T-cell (primary cell): ENCODE measurements around the gene MYO1C. TPM values are rescaled to one million over a fixed set of nuclear protein-coding genes. Genes with fewer than 3 reads are reported as not detected.

ENCODE experiments used
- ATAC-seq, 4 experiments: fragments of 200-7000 bp in 3 of 4; fragments of 150-1000 bp in 1 of 4; cut with Tn5 transposase; replicated peaks in 1 of 4; 1 replicate in 3 of 4; 2 replicates in 1 of 4; pipeline ENCODE4 v1.10.0; 2021; ENCODE audit warnings: moderate library complexity in 3 of 4, mild to moderate bottlenecking in 2 of 4, moderate number of reproducible peaks in 1 of 4
- CTCF ChIA-PET, 2 donors: fragments of 300-600 bp; sonication (Branson Sonifier 250); formaldehyde crosslinking; loops; one replicate each; lab custom pipeline; 2022; ENCODE audit warnings: antibody characterized with exemption in 2 of 2; lab: Charles Lee
- POLR2A ChIA-PET, 2 donors: fragments of 300-600 bp; sonication (Branson Sonifier 250); formaldehyde crosslinking; loops; one replicate each; lab custom pipeline; 2022; ENCODE audit warnings: antibody characterized with exemption in 2 of 2; lab: Charles Lee
- DNase-seq, 35 experiments: peaks; one replicate each; pipeline versions ENCODE4 v3.0.0 to v3.0.0-alpha.2; 2013 to 2023
- H3K27ac ChIP-seq: one replicate; pipeline ENCODE4 v1.5.1; 2013; ENCODE audit warnings: low read length
- H3K27me3 ChIP-seq, 2 experiments: replicated peaks in 1 of 2; 1 replicate in 1 of 2; 2 replicates in 1 of 2; pipeline versions ENCODE4 v1.6.1 to v1.7.0; 2013; ENCODE audit warnings: low read length in 1 of 2, mixed read lengths in 1 of 2; ENCODE audit not compliant: control insufficient read depth in 2 of 2, insufficient read depth in 2 of 2; ENCODE audit errors: extremely low read depth in 1 of 2
- H3K36me3 ChIP-seq, 2 donors: 1 replicate in 1 of 2; 2 replicates in 1 of 2; pipeline versions ENCODE4 v1.6.1 to v1.7.0; 2013; ENCODE audit warnings: low read length in 1 of 2; ENCODE audit not compliant: control insufficient read depth in 2 of 2, insufficient read depth in 1 of 2; ENCODE audit errors: extremely low read depth in 1 of 2
- H3K4me1 ChIP-seq, 2 experiments: 1 replicate in 1 of 2; 2 replicates in 1 of 2; pipeline versions ENCODE4 v1.6.1 to v1.7.0; 2013; ENCODE audit warnings: low read length in 2 of 2, mixed read lengths in 1 of 2; ENCODE audit not compliant: insufficient read depth in 2 of 2, control insufficient read depth in 1 of 2; ENCODE audit errors: extremely low read depth in 1 of 2
- H3K4me3 ChIP-seq, 2 donors: 1 replicate in 1 of 2; 2 replicates in 1 of 2; pipeline versions ENCODE4 v1.5.1 to v1.7.0; 2013; ENCODE audit warnings: mild to moderate bottlenecking in 2 of 2, low read length in 1 of 2, moderate library complexity in 1 of 2; ENCODE audit not compliant: control insufficient read depth in 1 of 2; ENCODE audit errors: extremely low read depth in 1 of 2
- H3K9me3 ChIP-seq: 2 replicates; pipeline ENCODE4 v1.7.0; 2013
- H3K27ac Mint-ChIP-seq, 2 donors: one replicate each; pipeline ENCODE4 v1.8.0; 2020 to 2021; ENCODE audit warnings: mild to moderate bottlenecking in 2 of 2, mixed read lengths in 2 of 2
- H3K27me3 Mint-ChIP-seq, 2 donors: one replicate each; pipeline ENCODE4 v1.8.0; 2021 to 2022; ENCODE audit warnings: mixed read lengths in 2 of 2
- H3K36me3 Mint-ChIP-seq: one replicate; pipeline ENCODE4 v1.8.0; 2021; ENCODE audit warnings: mixed read lengths
- H3K4me1 Mint-ChIP-seq, 3 donors: one replicate each; pipeline ENCODE4 v1.8.0; 2020 to 2022; ENCODE audit warnings: mixed read lengths in 3 of 3, mild to moderate bottlenecking in 1 of 3
- H3K4me3 Mint-ChIP-seq, 3 donors: one replicate each; pipeline ENCODE4 v1.8.0; 2020 to 2022; ENCODE audit warnings: mild to moderate bottlenecking in 3 of 3, mixed read lengths in 3 of 3, moderate library complexity in 3 of 3
- H3K9me3 Mint-ChIP-seq, 3 donors: one replicate each; pipeline ENCODE4 v1.8.0; 2020 to 2022; ENCODE audit warnings: mixed read lengths in 3 of 3
- WGBS: methylation state at CpG from one replicate; pipeline ENCODE4 v1.1.5; 2013; ENCODE audit warnings: missing lambda C conversion rate; ENCODE audit not compliant: insufficient coverage; 5-methylcytosine and 5-hydroxymethylcytosine counted together
- total RNA-seq, 35 experiments: library from RNA in 6 of 35; stranded (reverse) in 6 of 35; fragments of 120-200 nt in 1 of 35; gene quantifications; one replicate each; pipeline versions ENCODE4 v1.2.1 to v1.2.4 and lab custom pipeline; 2013 to 2026

The MYO1C gene
- total RNA-seq, 5 donors from 2014 or later (not counting 1 experiment from before 2014, with no cell fraction given), result 18.0 to 41.5 (median 31.2) TPM

- CTCF ChIA-PET, result no interaction called here
- peak overlapping the region; percentile 72 to 79 (median 79) for H3K4me3 Mint-ChIP-seq
- no peaks in the 10 kb centered on the region for H3K9me3 Mint-ChIP-seq
- ATAC-seq (no peak), DNase-seq (no peak)
- POLR2A ChIA-PET, result no interaction called here
- no peaks in the 10 kb centered on the region for H3K36me3 Mint-ChIP-seq
- peak overlapping the region; percentile 46 to 69 for H3K27ac Mint-ChIP-seq
- no peaks in the 10 kb centered on the region for H3K27me3 Mint-ChIP-seq
- no peak overlapping the region for H3K27ac ChIP-seq
- no peaks in the 10 kb centered on the region for H3K36me3 ChIP-seq
- 98% methylated on average over 5 of the region's 7 CpGs for WGBS
- H3K4me3 ChIP-seq, result no peak overlapping the region
- H3K27me3 ChIP-seq, result peaks cover 0 to 8% of the 10 kb centered on the region in 2 experiments
- no peaks in the 10 kb centered on the region for H3K9me3 ChIP-seq
- peaks cover 20 to 67% of the 10 kb centered on the region in 2 experiments for H3K4me1 ChIP-seq
- peaks cover 35 to 45% (median 35%) of the 10 kb centered on the region in 3 donors for H3K4me1 Mint-ChIP-seq
Observed at GRCh38 chr17:1488826-1489270, 3.6 kb downstream of the MYO1C start.

- Histone ChIP-seq H3K4me1 (peaks cover 20 to 63% of the 10 kb centered on the region in 2 experiments), H3K27ac (peak overlapping the region; percentile 38), H3K9me3 (no peaks in the 10 kb centered on the region), H3K27me3 (peaks cover 0 to 8% of the 10 kb centered on the region in 2 experiments), H3K36me3 (no peaks in the 10 kb centered on the region), H3K4me3 (peak overlapping the region; percentile 46 to 52)
- DNase-seq, result peak in 34 of 35 experiments; percentile 26 to 87 (median 55)
- no peaks in the 10 kb centered on the region for H3K27me3 Mint-ChIP-seq
- no peaks in the 10 kb centered on the region for H3K9me3 Mint-ChIP-seq
- H3K4me1 Mint-ChIP-seq, result peaks cover 30 to 43% (median 34%) of the 10 kb centered on the region in 3 donors
- CTCF ChIA-PET, result interaction anchor here in 1 of 2 donors (1.2 kb wide), 2 partner anchors 27 to 123 kb away, joined by 3 to 6 read pairs; no protein-coding TSS in a partner anchor
- peak overlapping the region; percentile 79 to 81 (median 79) for H3K4me3 Mint-ChIP-seq
- POLR2A ChIA-PET, result no interaction called here
- ATAC-seq, result peak; percentile 31 to 51 (median 40)
- H3K36me3 Mint-ChIP-seq, result peaks cover 3% of the 10 kb centered on the region
- peak overlapping the region; percentile 69 to 84 for H3K27ac Mint-ChIP-seq
- WGBS, result 4% methylated on average over 70 of the region's 72 CpGs
Observed at GRCh38 chr17:1487939-1488825, 4.3 kb downstream of the MYO1C start.

- peak overlapping the region; percentile 90 to 93 for H3K27ac Mint-ChIP-seq
- DNase-seq (peak; percentile 51 to 85 (median 68)), ATAC-seq (peak; percentile 36 to 41 (median 37))
- H3K36me3 Mint-ChIP-seq, result peaks cover 6% of the 10 kb centered on the region
- no peaks in the 10 kb centered on the region for H3K9me3 Mint-ChIP-seq
- peaks cover 27 to 37% (median 30%) of the 10 kb centered on the region in 3 donors for H3K4me1 Mint-ChIP-seq
- peak overlapping the region; percentile 72 for H3K27ac ChIP-seq
- peaks cover 13 to 52% of the 10 kb centered on the region in 2 experiments for H3K4me1 ChIP-seq
- ChIA-PET CTCF (interaction anchor here in 1 of 2 donors (1.0 to 1.2 kb wide), 3 partner anchors 29 to 122 kb away, joined by 3 to 6 read pairs (median 3); no protein-coding TSS in a partner anchor), POLR2A (interaction anchor here in 1 of 2 donors (0.7 kb wide), 1 partner anchor 57 kb away, joined by 5 read pairs; no protein-coding TSS in a partner anchor)
- H3K4me3 Mint-ChIP-seq, result peak overlapping the region; percentile 79 to 81 (median 79)
- H3K27me3 Mint-ChIP-seq, result no peaks in the 10 kb centered on the region
- no peaks in the 10 kb centered on the region for H3K36me3 ChIP-seq
- 5% methylated on average over 60 of the region's 74 CpGs for WGBS
- H3K9me3 ChIP-seq, result no peaks in the 10 kb centered on the region
- H3K27me3 ChIP-seq, result peaks cover 0 to 6% of the 10 kb centered on the region in 2 experiments
- peak overlapping the region; percentile 46 to 53 for H3K4me3 ChIP-seq
Observed at GRCh38 chr17:1486802-1487695, 5.4 kb downstream of the MYO1C start.

GRCh38 chr17:1485423-1486376, 6.8 kb downstream of the MYO1C start:
- Histone ChIP-seq H3K27ac (peak overlapping the region; percentile 72), H3K4me3 (peak overlapping the region; percentile 53 to 62), H3K4me1 (peaks cover 12 to 45% of the 10 kb centered on the region in 2 experiments), H3K9me3 (no peaks in the 10 kb centered on the region), H3K36me3 (peaks cover 0 to 2% of the 10 kb centered on the region in 2 donors), H3K27me3 (peaks cover 0 to 6% of the 10 kb centered on the region in 2 experiments)
- peak in 25 of 35 experiments; percentile 22 to 73 (median 42) for DNase-seq
- no peak overlapping the region for H3K27ac Mint-ChIP-seq
- no peaks in the 10 kb centered on the region for H3K27me3 Mint-ChIP-seq
- WGBS, result 2% methylated on average over 104 of the region's 127 CpGs
- H3K9me3 Mint-ChIP-seq, result no peaks in the 10 kb centered on the region
- H3K4me3 Mint-ChIP-seq, result peak overlapping the region; percentile 79 to 84 (median 79)
- peaks cover 14% of the 10 kb centered on the region for H3K36me3 Mint-ChIP-seq
- ChIA-PET CTCF (interaction anchor here in 1 of 2 donors (1.0 kb wide), 1 partner anchor 120 kb away, joined by 3 read pairs; no protein-coding TSS in a partner anchor), POLR2A (no interaction called here)
- ATAC-seq, result peak; percentile 45 to 58 (median 50)
- H3K4me1 Mint-ChIP-seq, result peaks cover 26 to 34% (median 29%) of the 10 kb centered on the region in 3 donors

GRCh38 chr17:1484676-1485422, 7.6 kb downstream of the MYO1C start:
- peak overlapping the region; percentile 82 to 86 for H3K27ac Mint-ChIP-seq
- 8% methylated on average over 14 of the region's 19 CpGs for WGBS
- CTCF ChIA-PET, result no interaction called here
- ATAC-seq, result peak; percentile 18 to 56 (median 22)
- H3K27me3 Mint-ChIP-seq, result no peaks in the 10 kb centered on the region
- Histone ChIP-seq H3K4me1 (peaks cover 12 to 41% of the 10 kb centered on the region in 2 experiments), H3K9me3 (no peaks in the 10 kb centered on the region), H3K27me3 (peaks cover 0 to 6% of the 10 kb centered on the region in 2 experiments), H3K4me3 (peak overlapping the region; percentile 35 to 40), H3K27ac (peak overlapping the region; percentile 56), H3K36me3 (peaks cover 0 to 2% of the 10 kb centered on the region in 2 donors)
- peaks cover 14% of the 10 kb centered on the region for H3K36me3 Mint-ChIP-seq
- H3K4me3 Mint-ChIP-seq, result peak overlapping the region; percentile 69 to 84 (median 74)
- DNase-seq, result peak in 33 of 35 experiments; percentile 30 to 73 (median 46)
- H3K4me1 Mint-ChIP-seq, result peaks cover 17 to 27% (median 23%) of the 10 kb centered on the region in 3 donors
- POLR2A ChIA-PET, result no interaction called here
- no peaks in the 10 kb centered on the region for H3K9me3 Mint-ChIP-seq
